ENCODE results near the gene ERGIC3.

ERGIC3 gene

DNA sequence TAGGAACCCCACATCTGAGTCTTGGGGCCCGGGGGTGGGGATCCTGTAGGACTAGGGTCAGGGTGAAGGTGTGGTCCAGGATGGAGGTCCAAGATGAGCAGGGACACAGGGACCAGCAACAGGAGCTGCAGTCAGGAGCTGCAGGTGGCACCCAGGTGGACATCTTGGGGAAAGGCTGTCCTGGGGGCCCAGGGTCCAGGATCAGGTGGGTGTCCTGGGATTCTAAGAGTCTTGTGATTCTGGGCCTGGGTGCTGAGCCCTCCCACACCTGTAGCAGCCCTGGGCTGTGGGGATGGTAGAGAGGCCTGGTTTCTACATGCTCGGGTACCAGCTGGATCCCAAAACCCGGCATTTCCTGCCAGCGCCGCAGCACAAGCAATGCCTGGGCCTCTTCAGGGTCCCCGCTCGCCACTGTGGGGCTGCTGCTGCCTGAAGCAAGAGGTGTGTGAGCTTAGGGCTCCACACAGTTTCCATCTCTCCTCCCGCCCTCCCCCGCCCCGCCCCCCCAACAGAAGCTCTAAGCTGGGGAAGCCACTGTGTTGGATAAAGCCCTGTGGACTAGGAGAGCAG is 20.7 kb downstream of the ERGIC3 start:
- DNase-seq = no peak

DNA sequence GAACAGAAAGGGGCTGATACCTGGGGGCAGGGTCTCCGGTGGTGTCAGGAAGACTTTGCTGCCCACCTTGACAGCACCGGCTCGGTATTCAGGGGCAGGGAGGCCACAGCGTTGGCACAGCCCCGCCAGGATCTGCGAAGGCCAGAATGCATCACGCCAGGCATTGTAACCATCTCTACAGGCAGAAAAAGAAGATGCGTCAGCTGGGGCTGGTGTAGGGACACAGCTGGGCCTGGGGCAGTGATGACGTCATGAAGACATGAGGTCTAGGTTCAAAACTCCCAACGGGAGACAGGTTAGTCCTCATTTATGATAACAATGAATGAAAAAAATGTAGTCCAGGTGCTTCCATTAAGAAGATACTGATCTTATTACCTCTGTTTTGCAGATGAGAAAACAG is 22.0 kb downstream of the ERGIC3 start:
- no peak for DNase-seq

DNA sequence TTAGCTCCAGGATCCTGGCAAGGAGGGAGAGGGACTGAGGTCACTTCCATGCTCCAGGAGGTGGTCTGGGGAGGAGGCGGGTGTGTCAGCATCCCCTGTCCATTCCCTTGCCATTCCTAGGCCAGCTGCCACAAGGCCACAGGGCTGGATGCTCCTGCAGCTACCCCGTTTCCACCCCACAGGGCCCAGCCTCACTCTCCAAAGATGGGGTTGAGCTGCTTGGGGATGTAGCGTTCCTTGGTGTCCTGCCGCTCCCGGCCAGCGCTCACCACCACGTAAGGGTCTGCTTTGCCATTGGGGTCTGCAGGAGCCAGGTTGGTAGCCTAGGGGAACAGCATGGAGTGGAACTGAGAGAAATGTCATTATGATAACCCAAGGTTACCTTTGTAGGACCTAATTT is 23.0 kb downstream of the ERGIC3 start:
- DNase-seq = no peak

DNA sequence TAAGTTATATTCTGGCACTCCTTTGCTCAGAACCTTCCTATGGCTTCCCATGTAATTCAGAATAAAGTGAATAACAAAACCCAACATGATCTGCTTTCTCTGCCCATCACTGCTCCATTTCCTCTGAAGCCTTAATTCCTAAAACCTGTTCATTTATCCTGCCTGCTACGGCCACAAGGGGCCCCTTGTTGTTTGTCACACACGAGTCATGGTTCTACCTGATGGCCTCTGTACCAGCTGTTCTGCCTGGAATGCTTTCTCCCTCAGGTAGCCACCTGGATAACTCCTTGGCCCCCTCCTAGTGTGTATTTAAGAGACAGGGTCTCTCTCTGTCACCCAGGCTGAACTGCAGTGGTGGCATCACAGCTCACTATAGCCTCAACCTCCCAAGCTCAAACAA is 26.8 kb downstream of the ERGIC3 start:
- no peak for DNase-seq

DNA sequence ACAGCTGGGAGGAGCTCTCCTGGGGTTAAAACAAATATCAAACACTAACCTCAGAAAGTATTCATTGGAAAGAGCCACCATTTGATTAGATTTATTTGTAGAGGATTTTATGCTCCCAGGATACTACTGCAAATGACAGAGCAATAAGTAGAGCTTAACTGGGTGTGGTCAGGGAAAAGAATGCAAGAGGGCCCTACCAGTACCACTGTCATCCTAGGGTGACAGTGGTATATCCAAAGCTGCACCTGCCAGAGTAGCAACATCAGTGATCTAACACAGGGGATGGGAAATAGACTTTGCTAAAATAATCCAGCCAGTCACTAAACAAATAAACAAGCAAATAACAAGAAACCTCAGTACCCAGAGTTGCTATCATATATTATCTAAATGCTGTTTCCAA is 29.7 kb downstream of the ERGIC3 start:
- no peak for DNase-seq

DNA sequence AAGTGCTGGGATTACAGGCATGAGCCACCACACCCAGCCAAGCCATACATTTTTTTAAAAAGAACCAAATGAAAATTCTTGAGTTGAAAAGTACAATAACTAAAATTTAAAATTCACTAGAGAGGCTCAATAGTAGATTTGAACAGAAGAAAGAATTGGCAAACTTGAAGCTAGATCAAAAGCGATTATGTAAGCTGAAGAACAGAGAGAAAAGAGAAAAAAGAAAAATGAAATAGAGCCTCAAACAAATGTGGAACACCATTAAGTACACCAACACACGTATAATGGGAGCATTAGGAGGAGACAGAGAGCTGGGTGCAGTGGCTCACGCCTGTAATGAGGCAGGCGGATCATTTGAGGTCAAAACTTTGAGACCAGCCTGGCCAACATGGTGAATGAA is 31.0 kb downstream of the ERGIC3 start:
- DNase-seq = no peak

DNA sequence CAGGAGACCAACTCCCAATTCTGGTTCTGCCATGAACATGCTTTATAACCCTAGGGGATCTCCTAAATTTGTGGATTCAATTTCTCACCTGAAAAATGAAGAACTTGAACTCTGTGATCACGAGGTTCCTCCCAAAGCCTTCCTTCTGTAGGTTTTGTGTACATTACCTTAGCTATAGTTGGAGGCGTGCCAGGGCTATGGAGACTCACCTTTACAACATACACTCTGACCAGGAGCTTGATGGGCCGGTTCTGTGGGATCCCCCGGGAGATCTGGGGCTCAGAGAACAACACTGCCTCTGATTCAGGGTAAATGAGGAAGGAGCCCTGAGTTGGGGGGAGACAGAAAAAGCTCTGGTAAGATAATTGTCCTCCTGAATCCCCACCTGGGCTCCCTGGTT is 34.1 kb downstream of the ERGIC3 start:
- DNase-seq = no peak

DNA sequence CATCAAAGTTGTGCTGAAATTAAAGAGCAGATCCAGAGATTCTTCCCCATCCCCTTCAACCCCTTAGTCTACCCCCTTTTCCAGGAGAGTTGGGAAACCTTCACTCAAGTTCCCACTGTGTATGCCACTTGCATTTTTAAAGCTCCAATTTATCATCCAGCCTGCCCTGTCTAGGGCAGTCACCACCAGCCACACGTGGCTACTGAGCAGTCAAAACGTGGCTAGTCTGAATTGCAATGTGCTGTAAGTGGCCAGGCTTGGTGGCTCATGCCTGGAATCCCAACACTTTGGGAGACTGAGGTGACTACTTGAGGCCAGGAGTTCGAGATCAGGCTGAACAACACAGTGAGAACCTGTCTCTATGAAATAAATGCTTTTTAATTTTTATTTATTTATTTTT is 34.9 kb downstream of the ERGIC3 start:
- no peak for DNase-seq

DNA sequence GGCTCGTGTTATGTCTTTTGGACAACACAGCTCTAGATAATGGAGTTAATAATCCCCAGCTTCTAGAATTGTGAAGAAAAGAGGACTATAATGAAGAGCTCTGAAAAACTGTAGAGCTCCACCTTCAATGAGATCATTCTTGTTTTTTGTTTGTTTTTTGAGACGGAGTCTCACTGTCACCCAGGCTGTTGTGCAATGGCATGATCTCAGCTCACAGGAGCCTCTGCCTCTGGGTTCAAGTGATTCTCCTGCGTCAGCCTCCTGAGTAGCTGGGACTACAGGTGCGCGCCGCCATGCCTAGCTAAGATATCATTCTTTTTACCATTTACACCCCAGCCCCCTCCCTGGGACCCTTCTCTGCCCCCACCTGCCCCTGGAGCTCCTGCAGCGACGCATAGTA is 36.6 kb downstream of the ERGIC3 start:
- DNase-seq = no peak

DNA sequence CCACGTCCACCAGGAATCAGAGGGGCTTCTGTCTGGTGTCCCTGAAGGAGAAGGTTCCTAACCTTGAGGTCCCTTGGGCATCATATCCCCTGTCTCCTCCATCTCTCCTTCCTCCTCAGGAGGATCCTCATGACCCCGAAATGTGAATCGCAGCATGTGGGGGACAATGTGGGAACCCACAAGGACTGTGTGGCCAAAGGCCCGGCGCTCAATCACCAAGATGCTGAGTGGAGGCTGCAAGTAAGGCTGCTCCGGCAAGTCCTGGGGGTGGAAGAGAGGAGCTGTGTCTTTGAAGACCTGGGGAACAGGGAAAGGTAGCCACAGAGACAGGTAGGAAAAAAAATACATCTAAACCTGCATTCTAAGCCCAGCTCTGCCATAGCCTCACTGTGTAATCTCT is 37.3 kb downstream of the ERGIC3 start:
- no peak for DNase-seq

DNA sequence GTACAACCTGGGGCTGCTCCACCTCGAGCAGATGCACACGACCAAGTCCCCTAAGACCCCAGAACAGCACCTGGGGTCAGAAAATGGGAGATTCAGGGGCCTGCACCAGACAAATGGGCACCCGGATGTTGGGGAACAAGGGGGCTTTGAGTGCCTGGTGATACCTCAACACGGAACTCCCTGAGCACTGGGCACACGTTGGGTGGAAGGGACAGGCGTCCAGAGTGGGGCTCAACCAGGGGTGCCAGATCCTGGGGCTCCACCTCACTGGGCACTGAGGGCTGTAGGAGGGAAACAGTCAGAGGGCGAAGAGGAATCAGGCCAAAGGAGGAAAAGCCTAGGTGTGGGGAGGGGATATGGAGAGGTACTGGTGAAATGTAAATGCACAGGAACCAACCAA is 40.3 kb downstream of the ERGIC3 start:
- DNase-seq = no peak

DNA sequence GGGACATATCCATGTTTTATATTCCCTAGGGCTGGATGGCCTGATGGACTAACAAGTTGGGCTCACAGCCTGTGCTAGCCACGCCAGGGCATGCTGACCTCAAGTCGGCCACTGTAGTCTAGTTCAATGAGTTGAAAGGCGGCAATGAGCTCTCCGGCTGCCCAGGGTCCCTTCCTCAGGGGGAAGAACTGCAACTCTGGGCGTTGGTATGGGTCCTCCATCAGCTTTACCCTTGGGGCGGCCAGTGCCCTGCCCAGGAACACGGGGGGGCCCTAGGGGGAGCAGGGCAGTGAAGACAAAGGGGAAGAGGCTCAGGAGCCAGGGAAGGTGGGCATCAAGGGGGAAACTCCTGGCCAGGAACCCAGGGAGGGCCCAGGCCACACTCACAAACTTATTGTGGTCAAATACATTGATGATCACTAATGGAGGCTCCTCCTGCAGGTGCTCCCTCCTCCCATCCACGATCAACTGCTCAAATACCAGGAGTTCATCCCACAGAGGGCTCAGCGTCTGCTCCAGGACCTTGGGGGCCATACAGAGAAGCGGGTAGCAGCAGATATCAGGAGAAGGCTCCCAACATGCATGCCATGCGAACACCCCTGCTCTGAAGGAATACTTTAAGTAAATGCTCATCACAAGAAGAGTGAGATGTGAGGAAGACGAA is 41.0 kb downstream of the ERGIC3 start:
- no peak for DNase-seq

DNA sequence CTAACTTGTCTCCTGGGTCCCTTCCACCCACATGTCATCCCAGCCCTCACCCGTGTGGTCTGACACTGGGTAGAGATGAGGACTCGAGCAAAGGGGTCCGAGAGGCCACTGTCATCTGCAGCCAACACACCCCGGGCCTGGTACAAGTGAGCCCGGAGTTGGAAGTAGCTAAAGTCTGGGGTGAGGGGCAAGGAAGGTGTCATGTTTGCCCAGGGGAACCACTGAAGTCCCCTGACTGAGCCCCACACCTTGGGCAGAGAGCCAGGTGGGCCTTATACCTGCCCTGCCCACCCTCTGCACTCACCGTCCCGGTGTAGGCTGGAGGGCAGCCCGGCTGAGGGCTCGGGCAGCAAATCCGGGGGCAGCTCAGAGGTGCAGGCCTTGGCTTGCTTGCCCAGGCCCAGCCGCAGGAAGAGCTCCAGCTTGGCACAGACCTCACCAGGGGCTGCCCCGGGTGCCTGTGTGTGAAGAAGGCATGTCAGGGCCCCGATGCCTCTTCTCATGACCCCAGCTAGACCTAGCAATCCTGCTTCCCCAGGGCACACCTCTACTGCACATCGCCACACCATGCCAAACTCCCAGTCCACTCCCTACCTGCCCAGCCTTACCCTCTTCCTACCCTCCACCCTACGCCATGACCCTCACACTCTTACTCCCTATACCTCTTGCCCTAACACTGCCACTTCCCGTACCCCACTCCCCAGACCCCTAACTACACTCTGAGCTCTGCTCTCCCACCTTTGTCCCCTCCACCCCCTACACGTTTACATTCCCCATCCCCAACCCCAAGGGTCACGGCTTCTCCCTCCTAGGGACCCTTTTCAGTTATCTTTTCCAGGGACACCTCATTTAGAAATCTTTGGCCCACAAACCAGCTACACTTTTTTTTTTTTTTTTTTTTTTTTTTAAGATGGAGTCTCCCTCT is 42.0 kb downstream of the ERGIC3 start:
- no peak for DNase-seq

DNA sequence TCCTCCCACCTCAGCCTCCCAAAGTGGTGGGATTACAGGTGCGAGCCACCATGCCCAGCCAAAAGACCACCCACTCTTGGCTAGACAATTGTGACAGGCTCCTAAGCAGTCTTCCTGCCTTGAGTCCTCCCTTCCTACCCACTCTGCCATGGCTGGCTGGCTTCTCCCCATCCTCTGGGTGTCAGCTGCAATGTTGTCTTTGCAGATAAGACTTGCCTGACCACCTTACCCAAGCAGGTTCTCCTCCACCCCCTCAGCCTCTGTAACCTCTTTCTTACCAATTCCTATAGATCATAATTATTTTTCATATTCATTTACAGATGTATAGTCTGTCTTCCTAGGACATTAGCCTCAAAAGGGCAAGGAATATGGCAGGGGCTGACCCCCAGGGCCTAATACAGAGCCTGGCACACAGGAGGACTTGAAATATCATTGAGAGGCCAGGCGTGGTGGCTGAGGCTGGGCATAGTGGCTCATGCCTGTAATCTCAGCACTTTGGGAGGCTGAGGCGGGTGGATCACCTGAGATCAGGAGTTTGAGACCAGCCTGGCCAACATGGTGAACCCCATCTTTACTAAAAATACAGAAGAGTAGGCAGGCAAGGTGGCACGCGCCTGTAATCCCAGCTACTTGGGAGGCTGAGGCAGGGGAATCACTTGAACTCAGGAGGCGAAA is 45.0 kb downstream of the ERGIC3 start:
- DNase-seq = no peak

DNA sequence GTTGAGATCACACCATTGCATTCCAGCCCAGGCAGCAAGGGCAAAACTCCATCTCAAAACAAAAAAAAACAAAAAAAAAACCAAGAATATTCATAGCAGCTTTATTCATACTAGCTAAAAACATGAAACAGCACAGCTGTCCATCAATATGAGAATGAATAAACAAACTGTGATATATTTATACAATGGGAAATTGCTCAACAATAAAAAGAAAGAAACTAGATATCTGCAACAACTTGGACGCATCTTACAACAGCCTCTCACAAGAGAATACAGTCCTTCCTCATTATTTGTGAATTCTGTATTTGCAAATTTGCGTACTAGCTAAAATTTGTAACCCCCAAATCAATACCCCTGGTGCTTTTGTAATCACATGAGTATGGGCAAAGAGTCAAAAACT is 45.6 kb downstream of the ERGIC3 start:
- DNase-seq = no peak

DNA sequence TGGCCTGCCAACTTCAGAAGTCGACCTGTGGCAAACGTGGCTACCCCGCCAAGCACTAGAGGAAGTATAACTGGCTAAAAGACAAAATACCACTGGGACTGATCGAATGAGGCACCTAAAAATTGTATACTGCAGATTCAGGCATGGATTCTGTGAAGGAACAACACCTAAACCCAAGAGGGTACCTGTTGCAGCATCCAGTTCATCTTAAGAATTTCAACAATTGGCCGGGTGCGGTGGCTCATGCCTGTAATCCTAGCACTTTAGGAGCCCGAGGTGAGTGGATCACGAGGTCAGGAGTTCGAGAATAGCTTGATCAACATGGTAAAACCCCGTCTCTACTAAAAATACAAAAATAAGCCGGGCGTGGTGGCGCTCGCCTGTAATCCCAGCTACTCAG is 46.5 kb downstream of the ERGIC3 start:
- no peak for DNase-seq

DNA sequence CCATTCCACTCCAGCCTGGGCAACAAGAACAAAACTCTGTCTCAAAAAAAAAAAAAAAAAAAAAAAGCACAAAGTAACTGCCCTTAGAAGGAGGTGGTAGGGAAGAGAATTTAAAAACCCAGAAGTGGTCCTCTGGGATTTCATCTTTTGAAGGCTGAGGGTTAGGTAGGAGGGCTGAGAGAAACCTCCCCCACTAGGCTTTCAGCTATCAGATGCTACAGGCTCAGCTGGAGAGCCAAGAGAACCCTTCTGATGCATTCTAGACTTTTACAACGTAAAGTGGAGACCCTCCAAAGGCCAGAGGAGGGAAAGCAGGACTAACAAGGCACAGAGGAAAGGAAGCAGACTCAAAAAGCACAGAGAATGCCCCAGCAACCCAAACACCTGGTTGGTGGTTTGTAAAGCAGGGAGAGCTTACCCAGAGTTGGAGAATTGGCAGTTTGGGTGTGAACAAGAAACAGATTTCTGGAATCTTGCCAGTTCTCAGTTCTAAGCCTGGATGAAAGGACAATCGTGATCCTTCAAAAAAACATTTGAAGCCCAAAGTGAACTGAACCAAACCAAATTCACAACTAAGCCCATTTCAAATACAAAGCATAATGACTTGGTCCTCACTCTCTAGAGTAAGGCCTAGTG is 50.6 kb downstream of the ERGIC3 start:
- no peak for DNase-seq

DNA sequence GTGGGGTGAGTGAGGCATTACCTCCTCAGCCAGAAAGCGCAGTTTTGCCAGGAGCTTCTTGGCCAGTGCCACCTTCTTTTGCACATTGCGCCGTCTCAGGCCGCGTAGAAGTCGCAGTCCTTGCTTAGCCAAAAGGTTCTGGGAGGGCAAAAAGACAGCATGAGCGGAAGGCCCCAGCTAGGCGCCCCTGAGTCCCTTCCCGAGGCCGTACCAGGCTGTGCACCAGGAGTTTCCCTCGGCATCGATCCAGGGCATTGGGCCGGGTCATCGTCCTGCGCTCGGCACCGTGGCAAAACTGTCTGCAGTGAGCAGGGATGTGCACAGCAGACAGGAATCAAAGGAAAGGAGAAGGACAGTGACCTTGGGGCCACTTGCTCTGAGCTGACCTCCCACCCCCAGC is 53.6 kb downstream of the ERGIC3 start:
- no peak for DNase-seq

DNA sequence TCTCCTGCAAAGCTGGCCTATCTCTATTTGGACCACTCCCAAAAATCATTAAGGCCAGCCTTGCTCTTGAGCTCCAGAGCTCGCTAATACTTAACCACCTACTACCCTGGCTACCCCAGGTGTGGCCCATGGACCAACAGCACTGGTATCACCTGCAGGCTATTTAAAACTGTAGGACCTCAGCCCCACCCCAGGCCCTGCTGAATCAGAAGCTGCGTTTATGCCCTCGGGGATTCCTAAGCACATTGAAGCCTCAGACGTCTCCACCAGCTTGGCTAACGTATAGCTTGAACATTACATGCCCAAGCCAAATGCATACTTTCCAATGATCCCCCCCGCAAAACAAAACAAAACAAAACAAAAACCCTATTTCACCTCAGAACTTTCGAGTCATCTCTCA is 54.0 kb downstream of the ERGIC3 start:
- no peak for DNase-seq

DNA sequence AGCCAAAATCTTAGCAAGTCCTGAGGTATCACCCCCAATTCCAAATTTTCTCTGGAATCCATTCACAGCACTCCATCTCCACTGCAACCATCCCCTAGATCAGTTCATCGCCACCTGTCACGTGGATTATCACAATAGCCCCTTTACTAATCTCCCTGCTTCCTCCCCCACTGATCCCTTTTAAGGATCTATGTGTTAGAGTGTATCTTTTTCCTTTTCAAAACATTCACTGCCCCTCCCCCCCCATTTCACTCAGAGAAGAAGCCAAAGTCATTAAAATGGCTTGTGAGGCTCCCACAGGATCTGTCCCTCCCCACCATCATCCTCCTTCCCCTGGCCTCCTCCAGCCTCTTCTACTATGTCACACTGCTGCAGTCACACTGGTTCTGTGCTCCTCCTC is 55.3 kb downstream of the ERGIC3 start:
- DNase-seq = no peak

DNA sequence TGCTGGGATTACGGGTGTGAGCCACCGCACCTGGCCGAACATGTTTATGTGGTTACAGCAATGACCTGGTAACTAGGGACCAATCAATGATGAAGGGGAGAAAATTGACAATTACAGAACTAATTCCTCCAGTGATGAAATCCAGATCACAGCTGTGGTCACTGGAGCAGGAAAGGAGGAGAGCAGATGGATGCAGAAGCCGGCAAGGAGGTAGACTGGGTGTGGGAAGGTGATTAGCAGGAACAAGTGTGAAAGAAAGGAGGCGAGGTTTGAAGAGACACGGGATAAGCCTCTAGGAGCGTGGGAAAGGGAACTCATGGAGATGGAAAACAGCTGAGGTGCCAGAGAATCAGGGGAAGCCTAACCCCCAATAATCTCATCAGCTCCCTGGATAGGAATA is 56.6 kb downstream of the ERGIC3 start:
- DNase-seq = no peak

DNA sequence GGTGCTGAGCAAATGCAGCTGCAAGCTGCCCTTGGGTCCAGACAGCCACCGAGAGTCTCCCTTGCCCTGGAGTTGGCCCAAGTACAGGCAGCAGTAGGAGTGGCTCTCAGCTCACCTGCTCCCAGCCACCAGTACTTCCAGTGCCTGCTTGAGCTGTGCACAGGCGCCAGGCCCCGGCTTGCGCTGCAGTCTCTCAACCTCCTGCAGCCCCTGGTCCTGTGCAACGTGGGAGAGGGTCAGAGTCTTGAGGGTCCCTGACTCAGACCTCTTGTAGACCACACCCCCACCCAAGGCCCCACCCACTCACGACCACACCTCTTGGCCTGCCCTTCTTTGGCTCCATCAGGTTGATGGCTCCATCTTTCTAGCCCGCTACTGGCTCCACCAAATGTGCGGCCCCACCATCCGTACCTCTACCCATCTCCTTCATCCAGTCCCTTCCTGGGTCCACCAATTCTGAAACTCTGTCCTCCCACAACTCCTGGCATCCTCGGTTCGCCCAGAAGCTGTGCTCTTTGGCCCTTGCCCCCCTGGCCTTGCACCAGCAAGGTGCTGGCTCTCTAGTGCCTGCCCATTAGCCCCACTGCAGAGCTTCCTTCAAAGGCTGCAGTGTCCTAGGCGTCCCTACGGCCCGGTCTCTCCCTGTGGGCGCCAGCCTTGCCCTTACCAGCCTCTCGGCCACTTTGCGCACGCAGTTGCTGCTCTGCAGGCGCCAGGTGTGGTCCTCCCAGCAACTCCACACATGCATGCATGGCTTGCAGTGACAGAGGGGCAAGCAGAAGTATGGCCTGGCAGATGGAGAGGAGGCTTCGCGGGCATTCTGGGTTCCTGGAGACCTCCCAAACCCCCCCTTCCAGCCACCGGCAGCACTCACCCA is 57.3 kb downstream of the ERGIC3 start:
- DNase-seq = no peak

Data from suppressor macrophage treated with lipopolysaccharide for 4 hours (primary cell).